IMR-90 (cell line): ENCODE data around the gene ABLIM3. TPM values are rescaled to one million over a fixed set of nuclear protein-coding genes. Genes with fewer than 3 reads are reported as not detected.

Source experiments
- ATAC-seq: fragments of 200-7000 bp; cut with Tn5 transposase; 2 replicates; pipeline ENCODE4 v1.9.1; 2020; ENCODE audit warnings: low read depth, mild to moderate bottlenecking, moderate library complexity
- BruUV-seq: library from RNA; stranded (reverse); fragments of 400-500 nt; replicated peaks from 2 replicates; lab custom pipeline; 2021; lab: Mats Ljungman, UMichigan
- CTCF ChIA-PET: fragments of 300-600 bp; formaldehyde crosslinking; extraction: SDS; loops from one replicate; lab custom pipeline; 2021; ENCODE audit warnings: antibody characterized with exemption; lab: Yijun Ruan, JAX
- POLR2A ChIA-PET: fragments of 300-600 bp; sonication (Branson Sonifier 250); formaldehyde crosslinking; loops from one replicate; lab custom pipeline; 2022; ENCODE audit warnings: antibody characterized with exemption; ENCODE audit not compliant: unreplicated experiment; lab: Charles Lee
- DNase-seq: peaks from one replicate; pipeline ENCODE4 v3.0.0; 2013
- H2AFZ ChIP-seq: replicated peaks from 2 replicates; pipeline ENCODE3; 2013; ENCODE audit warnings: low read length, mild to moderate bottlenecking; ENCODE audit not compliant: poor library complexity
- H2AK5ac ChIP-seq: 2 replicates; pipeline ENCODE4 v1.6.1; 2013; ENCODE audit warnings: low read depth, low read length, inconsistent platforms
- H2AK9ac ChIP-seq: replicated peaks from 2 replicates; pipeline ENCODE3; 2013; ENCODE audit warnings: mild to moderate bottlenecking, low read depth, low read length, moderate library complexity; ENCODE audit not compliant: poor library complexity
- H2BK120ac ChIP-seq: 2 replicates; pipeline ENCODE4 v1.6.1; 2013; ENCODE audit warnings: low read depth, low read length, inconsistent platforms
- H2BK15ac ChIP-seq: 3 replicates; pipeline ENCODE4 v1.6.1; 2013; ENCODE audit warnings: low read depth, low read length, inconsistent platforms
- H2BK20ac ChIP-seq: 2 replicates; pipeline ENCODE4 v1.6.1; 2013; ENCODE audit warnings: low read depth, mild to moderate bottlenecking, inconsistent platforms, low read length, moderate library complexity
- H2BK5ac ChIP-seq: 2 replicates; pipeline ENCODE4 v1.6.1; 2013; ENCODE audit warnings: mild to moderate bottlenecking, low read depth, low read length, inconsistent platforms; ENCODE audit not compliant: poor library complexity, severe bottlenecking
- H3K14ac ChIP-seq: replicated peaks from 2 replicates; pipeline ENCODE4 v1.6.1; 2013; ENCODE audit warnings: low read depth, low read length, inconsistent platforms
- H3K18ac ChIP-seq: 2 replicates; pipeline ENCODE4 v1.6.1; 2013; ENCODE audit warnings: low read depth, low read length, control low read depth
- H3K23ac ChIP-seq: 2 replicates; pipeline ENCODE4 v1.6.1; 2013; ENCODE audit warnings: low read depth, low read length, inconsistent platforms
- H3K27ac ChIP-seq: 2 replicates; pipeline ENCODE4 v1.5.1; 2013; ENCODE audit warnings: mild to moderate bottlenecking, control low read depth, low read length; ENCODE audit not compliant: insufficient read depth
- H3K27me3 ChIP-seq: 2 replicates; pipeline ENCODE4 v1.6.1; 2013; ENCODE audit warnings: low read length; ENCODE audit not compliant: control insufficient read depth, insufficient read depth
- H3K36me3 ChIP-seq: 2 replicates; pipeline ENCODE4 v1.6.1; 2013; ENCODE audit warnings: low read length, mixed read lengths; ENCODE audit not compliant: control insufficient read depth, insufficient read depth
- H3K4ac ChIP-seq: 2 replicates; pipeline ENCODE4 v1.6.1; 2013; ENCODE audit warnings: low read depth, low read length, inconsistent platforms
- H3K4me1 ChIP-seq: 2 replicates; pipeline ENCODE4 v1.6.1; 2013; ENCODE audit warnings: low read length, mixed read lengths; ENCODE audit not compliant: control insufficient read depth, insufficient read depth
- H3K4me2 ChIP-seq: 2 replicates; pipeline ENCODE4 v1.6.1; 2013; ENCODE audit warnings: low read depth, mild to moderate bottlenecking, control low read depth, low read length, moderate library complexity
- H3K4me3 ChIP-seq: 2 replicates; pipeline ENCODE4 v1.5.1; 2013; ENCODE audit warnings: low read depth, mild to moderate bottlenecking, control low read depth, low read length, moderate library complexity; ENCODE audit not compliant: insufficient read depth
- H3K56ac ChIP-seq: 2 replicates; pipeline ENCODE4 v1.6.1; 2013; ENCODE audit warnings: low read length, inconsistent platforms; ENCODE audit not compliant: insufficient read depth; ENCODE audit errors: extremely low read depth
- H3K79me1 ChIP-seq, 2 experiments: 2 replicates each; pipeline ENCODE4 v1.6.1; 2013; ENCODE audit warnings: low read length in 2 of 2, inconsistent platforms in 1 of 2, low read depth in 1 of 2
- H3K9ac ChIP-seq: 2 replicates; pipeline ENCODE4 v1.6.1; 2013; ENCODE audit warnings: low read depth, low read length, control low read depth
- H3K9me1 ChIP-seq: 2 replicates; pipeline ENCODE4 v1.6.1; 2013; ENCODE audit warnings: low read length, inconsistent platforms; ENCODE audit not compliant: insufficient read depth
- H3K9me3 ChIP-seq: 2 replicates; pipeline ENCODE4 v1.6.1; 2013; ENCODE audit warnings: low read length; ENCODE audit not compliant: control insufficient read depth, insufficient read depth
- H4K20me1 ChIP-seq: 2 replicates; pipeline ENCODE4 v1.6.1; 2013; ENCODE audit warnings: low read length, inconsistent platforms; ENCODE audit not compliant: insufficient read depth
- H4K5ac ChIP-seq: 2 replicates; pipeline ENCODE4 v1.6.1; 2013; ENCODE audit warnings: mild to moderate bottlenecking, low read depth, low read length, control low read depth
- H4K8ac ChIP-seq, 2 experiments: 2 replicates each; pipeline ENCODE4 v1.6.1; 2013; ENCODE audit warnings: low read depth in 2 of 2, low read length in 2 of 2, control low read depth in 1 of 2, inconsistent platforms in 1 of 2
- H4K91ac ChIP-seq: 2 replicates; pipeline ENCODE4 v1.6.1; 2013; ENCODE audit warnings: low read depth, low read length, inconsistent platforms; ENCODE audit not compliant: insufficient read depth
- BHLHE40 ChIP-seq: fragments of 150-350 bp; IDR thresholded peaks from 2 replicates; pipeline ENCODE4 v1.6.1; 2016; ENCODE audit warnings: mild to moderate bottlenecking, low read depth, low read length
- CEBPB ChIP-seq: IDR thresholded peaks from 2 replicates; pipeline ENCODE4 v1.6.1; 2012; ENCODE audit warnings: low read depth, low read length, improper control_type of control experiment
- CHD1 ChIP-seq: IDR thresholded peaks from 2 replicates; pipeline ENCODE4 v1.6.1; 2012; ENCODE audit warnings: low read depth, low read length, improper control_type of control experiment
- CTCF ChIP-seq: conservative IDR thresholded peaks from 2 replicates; pipeline ENCODE4 v1.5.1; 2012; ENCODE audit warnings: mild to moderate bottlenecking, low read depth, low read length, improper control_type of control experiment
- ELK1 ChIP-seq: fragments of 150-350 bp; IDR thresholded peaks from 2 replicates; pipeline ENCODE4 v1.6.1; 2016; ENCODE audit warnings: low read depth, mild to moderate bottlenecking, low read length, moderate library complexity, borderline replicate concordance
- FOS ChIP-seq: fragments of 150-350 bp; IDR thresholded peaks from 2 replicates; pipeline ENCODE4 v1.6.1; 2016; ENCODE audit warnings: low read depth, low read length
- MAFK ChIP-seq: IDR thresholded peaks from 2 replicates; pipeline ENCODE4 v1.6.1; 2012; ENCODE audit warnings: low read depth, low read length, improper control_type of control experiment
- MAZ ChIP-seq: IDR thresholded peaks from 2 replicates; pipeline ENCODE4 v1.6.1; 2012; ENCODE audit warnings: low read depth, mild to moderate bottlenecking, low read length, improper control_type of control experiment, moderate library complexity, borderline replicate concordance
- MXI1 ChIP-seq: IDR thresholded peaks from 2 replicates; pipeline ENCODE4 v1.6.1; 2012; ENCODE audit warnings: low read depth, mild to moderate bottlenecking, low read length, moderate library complexity, borderline replicate concordance
- NFE2L2 ChIP-seq: fragments of 150-350 bp; IDR thresholded peaks from 2 replicates; pipeline ENCODE4 v1.6.1; 2016; ENCODE audit warnings: low read depth, mild to moderate bottlenecking, low read length
- POLR2A ChIP-seq: IDR thresholded peaks from 2 replicates; pipeline ENCODE4 v1.6.1; 2012; ENCODE audit warnings: mild to moderate bottlenecking, low read depth, low read length
- RAD21 ChIP-seq: IDR thresholded peaks from 2 replicates; pipeline ENCODE4 v1.6.1; 2012; ENCODE audit warnings: low read length, improper control_type of control experiment
- RCOR1 ChIP-seq: IDR thresholded peaks from 2 replicates; pipeline ENCODE4 v1.6.1; 2012; ENCODE audit warnings: mild to moderate bottlenecking, low read length, improper control_type of control experiment; ENCODE audit not compliant: insufficient replicate concordance
- RFX5 ChIP-seq: IDR thresholded peaks from 2 replicates; pipeline ENCODE4 v1.8.0; 2012; ENCODE audit warnings: low read depth, mild to moderate bottlenecking, low read length, moderate library complexity
- SMC3 ChIP-seq: fragments of 150-350 bp; IDR thresholded peaks from 2 replicates; pipeline ENCODE4 v1.6.1; 2016; ENCODE audit warnings: low read depth, mild to moderate bottlenecking, antibody characterized with exemption, low read length, moderate library complexity
- USF2 ChIP-seq: fragments of 150-350 bp; IDR thresholded peaks from 2 replicates; pipeline ENCODE4 v1.6.1; 2017; ENCODE audit warnings: mild to moderate bottlenecking, antibody characterized with exemption, low read length, low read depth
- WGBS, 2 experiments: methylation state at CpG; one replicate each; pipeline versions ENCODE4 v1.1.5 to v1.1.7; 2013; ENCODE audit warnings: missing lambda C conversion rate in 2 of 2; ENCODE audit not compliant: insufficient read length in 1 of 2; ENCODE audit errors: extremely low coverage in 2 of 2; 5-methylcytosine and 5-hydroxymethylcytosine counted together
- dilution Hi-C: fragments of 300-500 bp; cut with HindIII; formaldehyde crosslinking; loops from one replicate; pipeline ENCODE4 v1.14.3; 2018; ENCODE audit warnings: low sequenced_read_pairs; ENCODE audit not compliant: unreplicated experiment
- in situ Hi-C: fragments of 300-500 bp; cut with MboI; formaldehyde crosslinking; loops from 3 replicates; pipeline ENCODE4 v1.14.3; 2019; ENCODE audit warnings: low sequenced_read_pairs, inconsistent platforms, mixed read lengths
- intact Hi-C: fragments of 100-400 bp; cut with micrococcal nuclease; formaldehyde crosslinking; loops from 2 replicates; pipeline ENCODE4 v1.10.0; 2022
- polyA plus RNA-seq, 3 experiments: library from polyadenylated mRNA; depleted of rRNA; stranded (reverse); fragments of >200 nt; gene quantifications; 2 replicates each; pipeline ENCODE4 v1.2.3, GENCODE V29; 2012; ENCODE audit warnings: low replicate concordance in 1 of 3
- total RNA-seq: library from RNA; depleted of rRNA; stranded (reverse); fragments of >200 nt; gene quantifications from 2 replicates; pipeline ENCODE4 v1.2.3, GENCODE V29; 2012

ABLIM3 gene
- total and polyA plus RNA-seq, 2 of the 4 experiments (the other 2 are of a cell fraction): 33.3 to 69.9 TPM

- DNase-seq (no peak), ATAC-seq (no peak)
- H3K4me3 ChIP-seq: no peak overlapping the region
- TF ChIP-seq MAZ: no peak
- no peak for TF ChIP-seq FOS
- no peak for TF ChIP-seq CEBPB
- TF ChIP-seq RFX5: no peak
- TF ChIP-seq NFE2L2: no peak
- no peak for TF ChIP-seq USF2
- no peak for TF ChIP-seq ELK1
- no peak for TF ChIP-seq CTCF
- no peak for TF ChIP-seq BHLHE40
- no peak for TF ChIP-seq SMC3
- no peak for TF ChIP-seq RCOR1
- TF ChIP-seq MAFK: no peak
- no peak for TF ChIP-seq CHD1
- TF ChIP-seq RAD21: no peak
- no peak for TF ChIP-seq MXI1
- no peak for TF ChIP-seq POLR2A
- no peak overlapping the region for H3K4me2 ChIP-seq
- in situ Hi-C loops (no loop called here), dilution Hi-C loops (no loop called here), intact Hi-C loops (loop anchor here (5.0 kb wide), 2 partner anchors 300 to 635 kb away; partner anchors contain the start of gene ADRB2)
- H4K8ac ChIP-seq: no peak overlapping the region
- no peaks in the 10 kb centered on the region for H3K79me1 ChIP-seq
- H2AK9ac ChIP-seq: no peak overlapping the region
- POLR2A ChIA-PET: no interaction called here
- no peak overlapping the region for H2AFZ ChIP-seq
- no peak overlapping the region for H3K18ac ChIP-seq
- H4K20me1 ChIP-seq: no peaks in the 10 kb centered on the region
- H2BK5ac ChIP-seq: no peak overlapping the region
- H3K27me3 ChIP-seq: no peaks in the 10 kb centered on the region
- H3K4me1 ChIP-seq: peaks cover 8% of the 10 kb centered on the region
- H2BK15ac ChIP-seq: no peak overlapping the region
- WGBS, 2 experiments: no CpG with 5 or more reads among the region's 6 CpGs
- no peak overlapping the region for H2BK20ac ChIP-seq
- no peak overlapping the region for H4K5ac ChIP-seq
- peaks cover 4% of the 10 kb centered on the region; the same call in 1 of the 2 replicates for H3K9me1 ChIP-seq
- H3K27ac ChIP-seq: no peak overlapping the region
- H3K56ac ChIP-seq: no peak overlapping the region
- CTCF ChIA-PET: no interaction called here
- no peak overlapping the region for H3K14ac ChIP-seq
- no peak overlapping the region for H3K23ac ChIP-seq
- no peak overlapping the region for H3K4ac ChIP-seq
- no peak overlapping the region for H4K91ac ChIP-seq
- BruUV-seq: no TSS peak
- H2AK5ac ChIP-seq: no peak overlapping the region
- no peak overlapping the region for H3K9ac ChIP-seq
- no peaks in the 10 kb centered on the region for H3K36me3 ChIP-seq
- H3K9me3 ChIP-seq: no peaks in the 10 kb centered on the region
- H2BK120ac ChIP-seq: no peak overlapping the region
Measured at GRCh38 chr5:149126906-149127305, 14.4 kb upstream of the ABLIM3 start.
